ENCODE measurements around the gene PRDM15. TPM values are rescaled to one million over a fixed set of nuclear protein-coding genes. Genes with fewer than 3 reads are reported as not detected.

Gene PRDM15
- total and polyA plus RNA-seq, 2 experiments from 2014 or later: 3.0 to 10.6 TPM

GRCh38 chr21:41817877-41818855, 61.0 kb downstream of the PRDM15 start:
- TF ChIP-seq STAT1 (IDR thresholded peaks at IDR 0.05; ENCODE audit: unreplicated experiment): no peak
- TF ChIP-seq CREB1 (CRISPR knock-in tag; IDR thresholded peaks at IDR 0.05; ENCODE audit: low read depth): no peak
- no peak for TF ChIP-seq CTCF (conservative IDR thresholded peaks at IDR 0.05; ENCODE audit: low read depth in 2 of 2)
- TF ChIP-seq ZNF331 (CRISPR knock-in tag; IDR thresholded peaks at IDR 0.05; ENCODE audit: low read depth): no peak
- no peak for TF ChIP-seq EZH2phosphoT487 (IDR thresholded peaks at IDR 0.05; ENCODE audit: unreplicated experiment)
- no peak for TF ChIP-seq JUNB (IDR thresholded peaks at IDR 0.05; ENCODE audit: unreplicated experiment)
- TF ChIP-seq EZH2 (IDR thresholded peaks at IDR 0.05; ENCODE audit: low read depth, unreplicated experiment): no peak
- TF ChIP-seq NANOG (IDR thresholded peaks at IDR 0.05; ENCODE audit: borderline replicate concordance): no peak
- no peak for TF ChIP-seq ZNF114 (CRISPR knock-in tag; IDR thresholded peaks at IDR 0.05)
- no peak for TF ChIP-seq POLR2AphosphoS5 (IDR thresholded peaks at IDR 0.05; ENCODE audit: low read depth)
- TF ChIP-seq ETS1 (IDR thresholded peaks at IDR 0.05): no peak
- H3K27me3 Mint-ChIP-seq (ENCODE audit: insufficient read depth, low read depth, poor library complexity): peaks cover 2% of the 10 kb centered on the region
- H3K36me3 ChIP-seq (ENCODE audit: insufficient read depth): no peaks in the 10 kb centered on the region

GRCh38 chr21:41817228-41817627, 61.9 kb downstream of the PRDM15 start:
- Mint-ChIP-seq H3K27me3 (ENCODE audit: insufficient read depth, low read depth, poor library complexity) (peaks cover under 1% of the 10 kb centered on the region), H3K27ac (no peak overlapping the region), H3K4me3 (no peak overlapping the region), H3K36me3 (ENCODE audit: low read depth) (peaks cover 16% of the 10 kb centered on the region; the same call in 2 of the 3 replicates), H3K9me3 (no peaks in the 10 kb centered on the region), H3K4me1 (peaks cover 6% of the 10 kb centered on the region)
- no peaks in the 10 kb centered on the region for H3K4me1 ChIP-seq (ENCODE audit: insufficient read depth)
- ATAC-seq: peak; percentile 85
- H2AFZ ChIP-seq: no peak overlapping the region
- H3F3A ChIP-seq (replicated peaks; ENCODE audit: low read depth): no peaks in the 10 kb centered on the region
- no peak overlapping the region for H3K4me3 ChIP-seq
- H4K20me1 ChIP-seq (replicated peaks; ENCODE audit: insufficient read depth): no peaks in the 10 kb centered on the region; the same call in none of the 2 replicates
- no peaks in the 10 kb centered on the region for H3K79me2 ChIP-seq (replicated peaks; ENCODE audit: insufficient read depth)
- no peak overlapping the region for H3K4me2 ChIP-seq
- no peak for TF ChIP-seq ZNF114 (CRISPR knock-in tag; IDR thresholded peaks at IDR 0.05)
- no peak for TF ChIP-seq EZH2phosphoT487 (IDR thresholded peaks at IDR 0.05; ENCODE audit: unreplicated experiment)
- no peak for TF ChIP-seq REST (IDR thresholded peaks at IDR 0.05; ENCODE audit: unreplicated experiment)
- TF ChIP-seq CTCF (conservative IDR thresholded peaks at IDR 0.05; ENCODE audit: low read depth in 2 of 2): peak; percentile 72 to 75
- TF ChIP-seq CREB1 (CRISPR knock-in tag; IDR thresholded peaks at IDR 0.05; ENCODE audit: low read depth): no peak
- no peak for TF ChIP-seq ZNF331 (CRISPR knock-in tag; IDR thresholded peaks at IDR 0.05; ENCODE audit: low read depth)
- H3K27me3 ChIP-seq (ENCODE audit: insufficient read depth): no peaks in the 10 kb centered on the region
- peak; percentile 77 for DNase-seq (ENCODE audit: low spot score)
- H3K9me2 ChIP-seq (ENCODE audit: insufficient read depth): no peaks in the 10 kb centered on the region
- H3K27ac ChIP-seq (ENCODE audit: low read depth): no peak overlapping the region
- H3K36me3 ChIP-seq (ENCODE audit: insufficient read depth): no peaks in the 10 kb centered on the region

More at GRCh38 chr21:41817877-41818855, 61.0 kb downstream of the PRDM15 start:
- H3K79me2 ChIP-seq (replicated peaks; ENCODE audit: insufficient read depth): no peaks in the 10 kb centered on the region
- no peaks in the 10 kb centered on the region for H3F3A ChIP-seq (replicated peaks; ENCODE audit: low read depth)
- no peaks in the 10 kb centered on the region for H3K27me3 ChIP-seq (ENCODE audit: insufficient read depth)
- Mint-ChIP-seq H3K4me1 (peaks cover 7% of the 10 kb centered on the region), H3K36me3 (ENCODE audit: low read depth) (peaks cover 9% of the 10 kb centered on the region; the same call in 2 of the 3 replicates), H3K9me3 (no peaks in the 10 kb centered on the region), H3K4me3 (no peak overlapping the region), H3K27ac (no peak overlapping the region; the same call in 1 of the 2 replicates)
- no peak overlapping the region for H3K4me3 ChIP-seq
- ATAC-seq: no peak
- no peak overlapping the region for H2AFZ ChIP-seq
- H3K4me2 ChIP-seq: no peak overlapping the region
- no peak overlapping the region for H3K27ac ChIP-seq (ENCODE audit: low read depth)
- no peaks in the 10 kb centered on the region for H3K9me2 ChIP-seq (ENCODE audit: insufficient read depth)
- no peaks in the 10 kb centered on the region; the same call in 1 of the 2 replicates for H4K20me1 ChIP-seq (replicated peaks; ENCODE audit: insufficient read depth)
- DNase-seq (ENCODE audit: low spot score): no peak
- H3K4me1 ChIP-seq (ENCODE audit: insufficient read depth): no peaks in the 10 kb centered on the region

Data from GM23338 (cell line).